SIG-M5 (cell line): ENCODE results near the gene DCX.

Source experiments
- DNase-seq: peaks from one replicate; lab custom pipeline; 2025; lab: John Stamatoyannopoulos, UW

Gene DCX

GRCh38 chrX:111302284-111302683 lies 109.7 kb downstream of the DCX start:
- DNase-seq, result no peak

GRCh38 chrX:111288841-111289240 lies 123.2 kb downstream of the DCX start:
- DNase-seq, result no peak

- DNase-seq, result no peak
Measured at GRCh38 chrX:111284631-111285293, 127.2 kb downstream of the DCX start.

- no peak for DNase-seq
Measured at GRCh38 chrX:111283446-111283845, 128.5 kb downstream of the DCX start.

GRCh38 chrX:111282991-111283390 lies 129.0 kb downstream of the DCX start:
- no peak for DNase-seq

- no peak for DNase-seq
Measured at GRCh38 chrX:111282139-111282538, 129.9 kb downstream of the DCX start.

GRCh38 chrX:111270339-111270738 lies 141.7 kb downstream of the DCX start, which contains the start of gene CAPN6:
Gene CAPN6 (minus strand): TSS chrX:111270483. CDS start chrX:111263936, 6,547 bp downstream.
- DNase-seq, result no peak

- no peak for DNase-seq
Measured at GRCh38 chrX:111268506-111268905, 143.5 kb downstream of the DCX start.

GRCh38 chrX:111265486-111265885 lies 146.5 kb downstream of the DCX start:
- DNase-seq, result no peak

- DNase-seq, result no peak
Measured at GRCh38 chrX:111264385-111264784, 147.6 kb downstream of the DCX start.

GRCh38 chrX:111262086-111262485 lies 149.9 kb downstream of the DCX start:
- DNase-seq, result no peak

- no peak for DNase-seq
Measured at GRCh38 chrX:111260451-111260850, 151.5 kb downstream of the DCX start.

- no peak for DNase-seq
Measured at GRCh38 chrX:111259559-111259958, 152.4 kb downstream of the DCX start.

- DNase-seq, result no peak
Measured at GRCh38 chrX:111257733-111258132, 154.3 kb downstream of the DCX start.

GRCh38 chrX:111254896-111255693 lies 156.9 kb downstream of the DCX start:
- DNase-seq, result no peak

- DNase-seq, result no peak
Measured at GRCh38 chrX:111244235-111244750, 167.7 kb downstream of the DCX start.
